NK-92 (cell line): ENCODE measurements around the gene HRH4.

ENCODE experiments used
- DNase-seq: peaks from one replicate; lab custom pipeline; 2025; ENCODE audit not compliant: unreplicated experiment; lab: John Stamatoyannopoulos, UW

The HRH4 gene

GRCh38 chr18:24504401-24504800, 44.0 kb downstream of the HRH4 start:
- no peak for DNase-seq

- no peak for DNase-seq
These were observed 45.7 kb downstream of the HRH4 start for GRCh38 chr18:24506175-24506574.

- no peak for DNase-seq
These were observed 49.0 kb downstream of the HRH4 start for GRCh38 chr18:24509435-24509834.

GRCh38 chr18:24514439-24514838, 54.0 kb downstream of the HRH4 start:
- no peak for DNase-seq

- DNase-seq: no peak
These were observed 55.3 kb downstream of the HRH4 start for GRCh38 chr18:24515721-24516120.

- no peak for DNase-seq
These were observed 55.8 kb downstream of the HRH4 start for GRCh38 chr18:24516261-24516660.

GRCh38 chr18:24517554-24517953, 57.1 kb downstream of the HRH4 start:
- no peak for DNase-seq

GRCh38 chr18:24518596-24518995, 58.2 kb downstream of the HRH4 start:
- no peak for DNase-seq
